SU-DHL-6 (cell line): ENCODE measurements around the gene MAPK14.
A peak's percentile ranks its signal among the peaks of the same experiment; 100 is the strongest.

Experiments used
- H2AFZ ChIP-seq: fragments of 200-600 bp; sonication (generic); 2 replicates; pipeline ENCODE4 v1.6.1; 2014; ENCODE audit warnings: low read depth, mild to moderate bottlenecking, moderate library complexity, mixed read lengths, antibody characterized with exemption, low read length; ENCODE audit not compliant: severe bottlenecking
- H3F3A ChIP-seq: fragments of 200-600 bp; shearing (Covaris generic); 2 replicates; pipeline ENCODE4 v1.6.0; 2016; ENCODE audit warnings: antibody characterized with exemption, mild to moderate bottlenecking; ENCODE audit not compliant: insufficient read depth
- H3K27ac ChIP-seq: fragments of 200-600 bp; sonication (generic); 2 replicates; pipeline ENCODE4 v1.5.1; 2016; ENCODE audit warnings: low read depth, mild to moderate bottlenecking, low read length, moderate library complexity, mixed read lengths
- H3K27me3 ChIP-seq: fragments of 200-600 bp; sonication (generic), shearing (Covaris generic); 2 replicates; pipeline ENCODE4 v1.6.0; 2014; ENCODE audit warnings: mild to moderate bottlenecking, low read length
- H3K36me3 ChIP-seq: fragments of 200-600 bp; sonication (generic); 2 replicates; pipeline ENCODE4 v1.6.1; 2014; ENCODE audit warnings: mild to moderate bottlenecking, low read length, mixed read lengths
- H3K4me2 ChIP-seq: fragments of 300-600, 200-600 bp; shearing (Covaris generic), sonication (generic); 2 replicates; pipeline ENCODE4 v1.6.0; 2014; ENCODE audit warnings: low read length, low read depth, mild to moderate bottlenecking; ENCODE audit not compliant: poor library complexity, severe bottlenecking
- H3K4me3 ChIP-seq: fragments of 200-600 bp; sonication (generic); 2 replicates; pipeline ENCODE4 v1.5.1; 2014; ENCODE audit warnings: antibody characterized with exemption, low read length, mild to moderate bottlenecking, mixed read lengths; ENCODE audit not compliant: insufficient read depth, poor library complexity, severe bottlenecking
- H3K79me2 ChIP-seq: fragments of 200-600 bp; sonication (generic); 2 replicates; pipeline ENCODE4 v1.6.1; 2014; ENCODE audit warnings: mild to moderate bottlenecking, low read length, moderate library complexity; ENCODE audit not compliant: insufficient read depth
- H3K9ac ChIP-seq: fragments of 200-600 bp; sonication (generic); 2 replicates; pipeline ENCODE4 v1.7.0; 2014; ENCODE audit warnings: mild to moderate bottlenecking, low read length
- H3K9me2 ChIP-seq: fragments of 200-600 bp; sonication (generic); replicated peaks from 2 replicates; pipeline ENCODE4 v1.6.1; 2014; ENCODE audit warnings: low read length; ENCODE audit not compliant: insufficient read depth
- H3K9me3 ChIP-seq: fragments of 200-600 bp; sonication (generic); 2 replicates; pipeline ENCODE4 v1.6.1; 2014; ENCODE audit warnings: low read length, mixed read lengths; ENCODE audit not compliant: insufficient read depth
- H4K20me1 ChIP-seq: fragments of 200-600 bp; sonication (generic); 2 replicates; pipeline ENCODE4 v1.6.1; 2014; ENCODE audit warnings: low read depth, mild to moderate bottlenecking, antibody characterized with exemption, low read length, moderate library complexity, mixed read lengths
- EZH2phosphoT487 ChIP-seq: fragments of 200-600 bp; sonication (generic), shearing (Covaris generic); conservative IDR thresholded peaks from 2 replicates; pipeline ENCODE4 v1.6.1; 2018; ENCODE audit warnings: mild to moderate bottlenecking, antibody characterized with exemption, low read length, moderate library complexity, mixed read lengths
- TF ChIP-seq, protein P1 (sequence below): fragments of 200-600 bp; sonication (generic); IDR thresholded peaks from one replicate; pipeline ENCODE4 v1.5.1; 2017; ENCODE audit warnings: antibody characterized with exemption, mild to moderate bottlenecking, low read length, moderate library complexity; ENCODE audit not compliant: insufficient read depth, poor library complexity, severe bottlenecking

MAPK14 gene

GRCh38 chr6:36130667-36131510 lies 103.3 kb downstream of the MAPK14 start:
- Histone ChIP-seq H3K9me2 (no peaks in the 10 kb centered on the region), H2AFZ (peak overlapping the region; percentile 66), H3F3A (peaks cover 14% of the 10 kb centered on the region), H3K9ac (peak overlapping the region; percentile 68), H3K36me3 (no peaks in the 10 kb centered on the region), H3K79me2 (no peaks in the 10 kb centered on the region), H3K4me2 (peak overlapping the region; percentile 61), H4K20me1 (no peaks in the 10 kb centered on the region), H3K9me3 (no peaks in the 10 kb centered on the region), H3K27me3 (no peaks in the 10 kb centered on the region), H3K4me3 (peak overlapping the region; percentile 62), H3K27ac (peak overlapping the region; percentile 64)
- no peak for TF ChIP-seq EZH2phosphoT487
- TF ChIP-seq, protein P1, sequence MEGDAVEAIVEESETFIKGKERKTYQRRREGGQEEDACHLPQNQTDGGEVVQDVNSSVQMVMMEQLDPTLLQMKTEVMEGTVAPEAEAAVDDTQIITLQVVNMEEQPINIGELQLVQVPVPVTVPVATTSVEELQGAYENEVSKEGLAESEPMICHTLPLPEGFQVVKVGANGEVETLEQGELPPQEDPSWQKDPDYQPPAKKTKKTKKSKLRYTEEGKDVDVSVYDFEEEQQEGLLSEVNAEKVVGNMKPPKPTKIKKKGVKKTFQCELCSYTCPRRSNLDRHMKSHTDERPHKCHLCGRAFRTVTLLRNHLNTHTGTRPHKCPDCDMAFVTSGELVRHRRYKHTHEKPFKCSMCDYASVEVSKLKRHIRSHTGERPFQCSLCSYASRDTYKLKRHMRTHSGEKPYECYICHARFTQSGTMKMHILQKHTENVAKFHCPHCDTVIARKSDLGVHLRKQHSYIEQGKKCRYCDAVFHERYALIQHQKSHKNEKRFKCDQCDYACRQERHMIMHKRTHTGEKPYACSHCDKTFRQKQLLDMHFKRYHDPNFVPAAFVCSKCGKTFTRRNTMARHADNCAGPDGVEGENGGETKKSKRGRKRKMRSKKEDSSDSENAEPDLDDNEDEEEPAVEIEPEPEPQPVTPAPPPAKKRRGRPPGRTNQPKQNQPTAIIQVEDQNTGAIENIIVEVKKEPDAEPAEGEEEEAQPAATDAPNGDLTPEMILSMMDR = peak; percentile 12

GRCh38 chr6:36131511-36132245 lies 104.1 kb downstream of the MAPK14 start:
- Histone ChIP-seq H3K36me3 (no peaks in the 10 kb centered on the region), H4K20me1 (no peaks in the 10 kb centered on the region), H3K27ac (peak overlapping the region; percentile 64), H3K4me3 (peak overlapping the region; percentile 62), H3F3A (peaks cover 14% of the 10 kb centered on the region), H2AFZ (peak overlapping the region; percentile 66), H3K27me3 (no peaks in the 10 kb centered on the region), H3K9me3 (no peaks in the 10 kb centered on the region), H3K4me2 (peak overlapping the region; percentile 61), H3K9me2 (no peaks in the 10 kb centered on the region), H3K9ac (peak overlapping the region; percentile 68), H3K79me2 (no peaks in the 10 kb centered on the region)
- TF ChIP-seq, protein P1 = no peak
- no peak for TF ChIP-seq EZH2phosphoT487

DNA sequence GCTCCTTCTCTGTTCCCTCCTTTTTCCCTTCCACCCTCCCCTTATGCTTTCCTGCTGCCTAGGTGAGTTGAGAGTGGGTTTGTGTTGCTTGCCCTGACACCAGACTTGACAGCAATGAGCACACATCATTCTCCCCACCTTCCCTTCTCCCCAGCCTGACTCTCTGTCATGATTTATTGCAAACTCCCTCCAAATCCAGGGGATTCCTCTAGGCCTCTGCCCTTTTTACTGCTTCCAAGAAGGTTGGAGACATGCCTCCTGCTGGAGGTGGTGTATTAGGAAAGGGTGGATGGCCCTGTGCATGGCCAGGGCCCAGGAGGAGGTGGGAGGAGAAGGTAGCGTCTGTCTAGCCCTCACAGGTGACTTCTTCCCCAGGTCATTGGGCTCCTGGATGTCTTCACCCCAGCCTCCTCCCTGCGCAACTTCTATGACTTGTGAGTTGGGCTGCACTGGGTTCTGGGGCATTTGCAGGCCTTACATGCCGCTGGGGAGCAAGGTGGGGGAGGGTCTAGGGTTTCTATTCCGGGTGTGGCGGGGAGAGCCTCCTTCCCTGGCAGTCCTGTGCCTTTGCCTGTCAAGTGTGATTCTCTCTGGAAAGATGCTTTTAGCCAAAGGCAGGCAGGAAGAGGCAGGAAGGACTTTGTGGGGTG lies 104.8 kb downstream of the MAPK14 start:
- H3K9me3 ChIP-seq = no peaks in the 10 kb centered on the region
- peak overlapping the region; percentile 68 for H3K9ac ChIP-seq
- H3K79me2 ChIP-seq = no peaks in the 10 kb centered on the region
- H3K4me3 ChIP-seq = peak overlapping the region; percentile 62
- no peaks in the 10 kb centered on the region for H4K20me1 ChIP-seq
- H3K4me2 ChIP-seq = peak overlapping the region; percentile 61
- no peaks in the 10 kb centered on the region for H3K36me3 ChIP-seq
- peak overlapping the region; percentile 64 for H3K27ac ChIP-seq
- H3K27me3 ChIP-seq = no peaks in the 10 kb centered on the region
- H2AFZ ChIP-seq = no peak overlapping the region
- TF ChIP-seq, protein P1 = no peak
- no peak for TF ChIP-seq EZH2phosphoT487
- no peaks in the 10 kb centered on the region for H3K9me2 ChIP-seq
- H3F3A ChIP-seq = peaks cover 14% of the 10 kb centered on the region
